GM12878 (cell line): Measurements from ENCODE around the gene STYXL2. TPM values are rescaled to one million over a fixed set of nuclear protein-coding genes. Genes with fewer than 3 reads are reported as not detected.

Experiments
- ASH2L ChIP-seq: fragments of 300-600, 200-600 bp; sonication (generic); IDR thresholded peaks from 2 replicates; pipeline ENCODE4 v1.6.1; 2017; ENCODE audit warnings: low read depth, mild to moderate bottlenecking, borderline replicate concordance
- FOXM1 ChIP-seq: IDR thresholded peaks from 2 replicates; pipeline ENCODE4 v1.6.1; 2012; ENCODE audit warnings: low read depth, mild to moderate bottlenecking, inconsistent platforms, low read length, moderate library complexity
- HDAC2 ChIP-seq: fragments of 200-600 bp; sonication (generic); IDR thresholded peaks from 2 replicates; pipeline ENCODE4 v1.6.1; 2017
- HDGF ChIP-seq: fragments of 450-650 bp; IDR thresholded peaks from 2 replicates; pipeline ENCODE4 v1.6.1; 2016; ENCODE audit warnings: antibody characterized with exemption
- MTA2 ChIP-seq: fragments of 450-650 bp; IDR thresholded peaks from 2 replicates; pipeline ENCODE4 v1.6.1; 2016; ENCODE audit warnings: low read depth, mild to moderate bottlenecking, moderate library complexity
- NFYA ChIP-seq: IDR thresholded peaks from 2 replicates; pipeline ENCODE4 v1.6.1; 2011; ENCODE audit warnings: low read depth, mild to moderate bottlenecking, low read length, improper control_type of control experiment, borderline replicate concordance
- RCOR1 ChIP-seq: conservative IDR thresholded peaks from 2 replicates; pipeline ENCODE4 v1.6.1; 2012; ENCODE audit warnings: low read depth, low read length, improper control_type of control experiment
- SRF ChIP-seq, 2 experiments: IDR thresholded peaks; 2 replicates each; pipeline ENCODE4 v1.6.1; 2011; ENCODE audit warnings: low read depth in 2 of 2, low read length in 2 of 2, mild to moderate bottlenecking in 1 of 2, moderate library complexity in 1 of 2
- ZBTB40 ChIP-seq: fragments of 450-650 bp; IDR thresholded peaks from 2 replicates; pipeline ENCODE4 v1.6.1; 2016; ENCODE audit warnings: mild to moderate bottlenecking, moderate library complexity, borderline replicate concordance
- ZNF384 ChIP-seq: IDR thresholded peaks from 2 replicates; pipeline ENCODE4 v1.6.1; 2012; ENCODE audit warnings: low read depth, mild to moderate bottlenecking, low read length, improper control_type of control experiment, borderline replicate concordance
- ZNF622 ChIP-seq: fragments of 450-650 bp; IDR thresholded peaks from 2 replicates; pipeline ENCODE4 v1.6.1; 2017; ENCODE audit warnings: mild to moderate bottlenecking, inconsistent platforms
- polyA plus RNA-seq, 11 experiments: library from polyadenylated mRNA; depleted of rRNA in 4 of 11; unstranded in 6 of 11; stranded (reverse) in 5 of 11; fragments of >200 nt; fragmentation: Nextera tagmentation in 4 of 11; fragmentation: Illumina TruSeq in 1 of 11; extraction: Ambion mirVana in 4 of 11; extraction: Trizol in 1 of 11; gene quantifications; 1 replicate in 1 of 11; 2 replicates in 10 of 11; pipeline versions ENCODE4 v1.2.1 to v1.2.3, GENCODE V29; 2011 to 2016; ENCODE audit warnings: inconsistent platforms in 2 of 11, missing spikeins in 2 of 11, low read depth in 1 of 11
- total RNA-seq, 4 experiments: library from RNA; depleted of rRNA in 3 of 4; stranded (reverse); fragments of >200 nt in 3 of 4; fragmentation: Illumina TruSeq in 1 of 4; extraction: Trizol in 1 of 4; gene quantifications; 2 replicates each; pipeline versions ENCODE4 v1.2.1 to v1.2.3, GENCODE V29; 2013 to 2021

STYXL2 gene
- total and polyA plus RNA-seq, 10 of the 15 experiments (the other 5 are each of a cell fraction or from before 2014, with no cell fraction given), result under 0.01 to 0.08 (median 0.03) TPM; not detected in 7

- no peak for TF ChIP-seq FOXM1
- TF ChIP-seq ZBTB40, result no peak
- no peak for TF ChIP-seq ASH2L
- TF ChIP-seq NFYA, result no peak
- no peak for TF ChIP-seq ZNF622
- no peak for TF ChIP-seq HDGF
- no peak for TF ChIP-seq HDAC2
- no peak for TF ChIP-seq RCOR1
- no peak for TF ChIP-seq SRF (IDR thresholded peaks at IDR 0.05; ENCODE audit: low read depth in 2 of 2, low read length in 2 of 2)
- no peak for TF ChIP-seq ZNF384
- no peak for TF ChIP-seq MTA2
Observed at GRCh38 chr1:167054531-167054930, 39.3 kb upstream of the STYXL2 start (continued).
